ENCODE results near the gene PACSIN2.
"Not testable (repeated sequence)": the region's sequence is repeated elsewhere in the genome, so short reads cannot be mapped to it uniquely, and the experiment has no call there.

PACSIN2 gene

GRCh38 chr22:42997582-42998090, 17.3 kb downstream of the PACSIN2 start:
- Histone ChIP-seq H3K36me3 (ENCODE audit: control insufficient read depth, insufficient read depth, low read length) (no peaks in the 10 kb centered on the region), H3K27me3 (replicated peaks; ENCODE audit: control insufficient read depth, insufficient read depth, low read length) (no peaks in the 10 kb centered on the region), H3K4me3 (replicated peaks; ENCODE audit: low read depth, low read length) (peak overlapping the region; percentile 13; the same call in 1 of the 2 replicates)
- DNase-seq (ENCODE audit: extremely low read depth, insufficient read length) = no peak
- TF ChIP-seq CTCF (IDR thresholded peaks at IDR 0.05; ENCODE audit: insufficient read depth, low read length, poor library complexity, severe bottlenecking) = no peak

- no peak for DNase-seq (ENCODE audit: extremely low read depth, insufficient read length)
- no peak overlapping the region for H3K4me3 ChIP-seq (replicated peaks; ENCODE audit: low read depth, low read length)
- H3K27me3 ChIP-seq (replicated peaks; ENCODE audit: control insufficient read depth, insufficient read depth, low read length) = no peaks in the 10 kb centered on the region
- 0 out of 2 replicates have a peak, but pooled peaks cover 2% of the 10 kb centered on the region for H3K36me3 ChIP-seq (ENCODE audit: control insufficient read depth, insufficient read depth, low read length)
- no peak for TF ChIP-seq CTCF (IDR thresholded peaks at IDR 0.05; ENCODE audit: insufficient read depth, low read length, poor library complexity, severe bottlenecking)
These were observed 18.1 kb downstream of the PACSIN2 start for GRCh38 chr22:42996646-42997365.

GRCh38 chr22:42995654-42996053, 19.3 kb downstream of the PACSIN2 start:
- not testable (repeated sequence) for H3K27me3 ChIP-seq (replicated peaks; ENCODE audit: control insufficient read depth, insufficient read depth, low read length); H3K36me3 ChIP-seq (ENCODE audit: control insufficient read depth, insufficient read depth, low read length); DNase-seq (ENCODE audit: extremely low read depth, insufficient read length); H3K4me3 ChIP-seq (replicated peaks; ENCODE audit: low read depth, low read length)

GRCh38 chr22:42994917-42995562, 19.9 kb downstream of the PACSIN2 start:
- DNase-seq (ENCODE audit: extremely low read depth, insufficient read length) = peak; percentile 34
- H3K27me3 ChIP-seq (replicated peaks; ENCODE audit: control insufficient read depth, insufficient read depth, low read length) = no peaks in the 10 kb centered on the region
- no peak for TF ChIP-seq CTCF (IDR thresholded peaks at IDR 0.05; ENCODE audit: insufficient read depth, low read length, poor library complexity, severe bottlenecking)
- H3K36me3 ChIP-seq (ENCODE audit: control insufficient read depth, insufficient read depth, low read length) = 0 out of 2 replicates have a peak, but pooled peaks cover 2% of the 10 kb centered on the region
- no peak overlapping the region for H3K4me3 ChIP-seq (replicated peaks; ENCODE audit: low read depth, low read length)

- no peak for DNase-seq (ENCODE audit: extremely low read depth, insufficient read length)
- H3K36me3 ChIP-seq (ENCODE audit: control insufficient read depth, insufficient read depth, low read length) = 0 out of 2 replicates have a peak, but pooled peaks cover 2% of the 10 kb centered on the region
- no peak overlapping the region for H3K4me3 ChIP-seq (replicated peaks; ENCODE audit: low read depth, low read length)
- TF ChIP-seq CTCF (IDR thresholded peaks at IDR 0.05; ENCODE audit: insufficient read depth, low read length, poor library complexity, severe bottlenecking) = no peak
- H3K27me3 ChIP-seq (replicated peaks; ENCODE audit: control insufficient read depth, insufficient read depth, low read length) = no peaks in the 10 kb centered on the region
These were observed 20.6 kb downstream of the PACSIN2 start for GRCh38 chr22:42994276-42994916.
